GM21423 (cell line): ENCODE measurements around the gene HBG2.
"Not testable (repeated sequence)": the region's sequence is repeated elsewhere in the genome, so short reads cannot be mapped to it uniquely, and the experiment has no call there.

ENCODE experiments used
- ATAC-seq: cut with Tn5 transposase; IDR thresholded peaks from one replicate; pipeline ENCODE4 v1.9.1; 2021; ENCODE audit warnings: mild to moderate bottlenecking, moderate library complexity; ENCODE audit not compliant: unreplicated experiment

The HBG2 gene

GRCh38 chr11:5254646-5255413, at the start of gene HBG2:
HBG2 (minus strand) TSS chr11:5254781; CDS start chr11:5254728, 53 bp downstream.
- ATAC-seq: not testable (repeated sequence)

DNA sequence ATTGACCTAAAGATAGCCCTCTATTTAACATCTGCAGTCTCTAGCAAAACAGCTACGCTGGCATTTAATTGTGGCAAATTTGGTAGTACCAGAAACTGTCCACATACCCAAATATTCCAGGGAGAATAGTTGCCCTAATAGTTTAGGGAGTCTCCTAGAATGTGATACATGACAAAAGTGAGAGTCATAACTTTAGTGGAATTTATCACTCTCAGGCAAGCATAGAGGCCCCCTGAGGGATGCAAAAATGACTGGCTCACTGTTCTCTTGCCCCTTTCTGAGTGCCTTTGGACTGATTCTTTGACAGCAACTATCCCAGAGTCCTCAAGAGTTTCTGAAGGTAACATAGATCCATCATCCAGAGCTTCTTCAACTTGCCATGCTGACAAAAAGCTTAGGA, 49.5 kb upstream of the HBG2 start:
- no peak for ATAC-seq

DNA sequence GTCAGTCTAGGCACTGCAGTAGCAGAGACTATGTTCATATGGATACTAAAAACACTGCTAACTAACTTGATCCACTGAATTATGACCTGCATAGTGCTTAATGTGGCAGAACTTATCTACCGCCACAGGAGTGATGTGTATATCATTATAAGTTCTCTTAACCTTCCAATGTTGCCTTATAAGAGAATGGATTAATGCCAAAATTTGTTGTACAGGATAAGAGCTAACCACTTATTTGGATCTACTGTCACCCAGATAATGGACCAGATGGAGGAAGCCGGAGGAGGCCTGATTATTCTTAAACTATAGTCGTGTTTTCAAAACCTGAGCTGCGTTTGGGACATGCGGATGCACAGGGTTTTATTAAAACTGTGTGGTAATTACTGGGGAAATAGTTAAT, 49.0 kb upstream of the HBG2 start:
- ATAC-seq: no peak

DNA sequence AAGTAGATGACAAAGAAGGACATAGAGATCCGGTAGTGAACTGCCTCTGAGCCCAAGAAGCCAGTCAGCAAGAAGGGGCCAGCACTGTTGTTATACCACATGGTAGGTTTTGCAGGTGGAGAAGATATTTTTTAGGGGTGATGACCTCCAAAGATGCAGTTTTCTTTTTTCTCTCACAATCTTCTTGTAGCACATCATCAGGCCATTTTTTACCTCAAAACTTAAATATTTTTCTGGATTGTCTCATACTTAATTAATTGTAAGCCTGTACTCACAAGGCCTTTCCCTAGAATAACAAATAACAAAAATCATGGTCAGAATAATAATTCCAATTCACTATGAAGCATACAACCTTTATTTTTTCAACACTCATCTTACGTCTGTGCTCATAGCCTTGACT, 47.3 kb upstream of the HBG2 start, which contains the start of gene OR51B4:
OR51B4 (minus strand) TSS at position 101 of the 400 bp plus-strand sequence; CDS start at position 101, 0 bp downstream.
- no peak for ATAC-seq

DNA sequence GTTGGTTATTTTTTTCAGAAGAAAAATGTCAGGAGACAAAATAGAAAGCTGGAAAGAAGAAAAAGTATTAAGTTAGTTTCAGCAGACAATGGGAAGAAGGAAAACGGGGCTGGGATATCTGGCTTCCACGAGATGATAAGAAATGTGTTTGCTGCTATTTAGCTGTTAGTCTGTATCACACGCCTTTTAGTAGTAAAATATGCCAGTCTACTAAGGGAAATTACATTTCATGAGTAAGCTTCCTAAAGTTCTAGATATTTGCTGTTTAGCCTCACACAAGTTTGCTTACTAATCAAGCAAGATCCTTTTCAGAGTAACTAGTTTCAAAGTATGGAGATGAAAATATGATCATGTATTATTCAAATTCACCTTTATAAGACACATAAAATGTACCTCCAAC, 45.7 kb upstream of the HBG2 start:
- no peak for ATAC-seq

- no peak for ATAC-seq
These were observed 43.9 kb upstream of the HBG2 start for GRCh38 chr11:5298451-5298850.

- ATAC-seq: no peak
These were observed 43.2 kb upstream of the HBG2 start for GRCh38 chr11:5297721-5298323.

DNA sequence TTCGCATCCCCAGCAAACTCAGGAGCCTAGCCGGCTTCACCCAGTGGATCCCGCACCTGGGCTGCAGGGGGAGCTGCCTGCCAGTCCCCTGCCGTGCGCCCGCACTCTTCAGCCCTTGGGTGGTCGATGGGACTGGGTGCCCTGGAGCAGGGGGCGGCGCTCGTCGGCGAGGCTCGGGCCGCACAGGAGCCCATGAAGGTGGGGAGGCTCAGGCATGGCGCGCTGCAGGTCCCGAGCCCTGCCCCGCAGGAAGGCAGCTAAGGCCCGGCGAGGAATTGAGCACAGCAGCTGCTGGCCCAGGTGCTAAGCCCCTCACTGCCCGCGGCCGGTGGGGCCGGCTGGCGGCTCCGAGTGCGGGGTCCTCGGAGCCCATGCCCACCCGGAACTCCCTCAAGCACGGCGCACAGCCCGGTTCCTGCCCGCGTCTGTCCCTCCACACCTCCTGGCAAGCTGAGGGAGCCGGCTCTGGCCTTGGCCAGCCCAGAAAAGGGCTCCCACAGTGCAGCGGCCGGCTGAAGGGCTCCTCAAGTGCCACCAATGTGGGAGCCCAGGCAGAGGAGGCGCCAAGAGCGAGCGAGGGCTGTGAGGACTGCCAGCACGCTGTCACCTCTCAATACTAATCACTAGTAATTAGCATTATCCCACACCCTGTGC, 39.9 kb upstream of the HBG2 start:
- not testable (repeated sequence) for ATAC-seq

GRCh38 chr11:5293028-5293427, 38.4 kb upstream of the HBG2 start:
- ATAC-seq: no peak

DNA sequence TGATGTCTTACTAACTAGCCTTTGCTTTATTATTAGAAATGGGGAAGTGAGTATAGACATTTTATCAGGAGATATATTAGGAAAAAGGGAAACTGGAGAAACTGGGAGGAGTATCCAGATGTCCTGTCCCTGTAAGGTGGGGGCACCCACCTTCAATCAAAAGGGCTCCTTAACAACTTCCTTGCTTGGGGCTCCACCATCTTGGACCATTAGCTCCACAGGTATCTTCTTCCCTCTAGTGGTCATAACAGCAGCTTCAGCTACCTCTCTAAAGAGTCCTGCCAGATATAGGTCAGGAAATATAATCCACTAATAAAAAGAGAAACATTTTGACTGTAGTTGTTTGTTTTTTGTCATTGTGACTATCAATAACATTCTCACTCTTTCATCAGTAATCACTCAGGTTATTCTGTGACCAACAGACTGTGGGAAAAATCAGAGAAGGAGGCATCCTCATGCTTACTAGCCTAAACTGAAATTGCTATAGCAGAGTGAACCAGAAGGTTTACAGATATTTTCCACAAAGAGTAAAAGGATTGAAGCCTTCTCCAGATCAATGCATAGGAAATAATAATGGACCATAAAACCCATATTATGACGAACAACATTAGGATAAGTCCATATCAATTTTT, 36.7 kb upstream of the HBG2 start:
- peak; percentile 95 for ATAC-seq

DNA sequence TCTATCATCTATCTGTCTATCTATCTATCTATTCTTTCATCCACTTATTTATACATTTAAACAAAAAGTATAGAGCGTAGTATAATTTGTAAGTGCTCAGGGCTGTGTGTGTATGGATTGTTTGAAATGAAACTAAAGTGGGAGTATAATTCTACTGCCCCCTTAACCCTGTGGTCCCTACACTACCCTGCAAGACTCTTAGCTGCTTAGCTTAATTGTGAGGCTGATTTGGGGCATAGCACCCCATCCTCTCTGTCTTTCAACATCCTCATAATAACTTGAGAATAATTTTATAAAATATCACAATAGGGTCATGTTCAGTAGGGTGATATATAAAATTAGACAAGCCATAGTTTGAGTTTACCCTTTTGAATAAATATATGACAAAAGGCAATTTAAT, 35.5 kb upstream of the HBG2 start:
- no peak for ATAC-seq

DNA sequence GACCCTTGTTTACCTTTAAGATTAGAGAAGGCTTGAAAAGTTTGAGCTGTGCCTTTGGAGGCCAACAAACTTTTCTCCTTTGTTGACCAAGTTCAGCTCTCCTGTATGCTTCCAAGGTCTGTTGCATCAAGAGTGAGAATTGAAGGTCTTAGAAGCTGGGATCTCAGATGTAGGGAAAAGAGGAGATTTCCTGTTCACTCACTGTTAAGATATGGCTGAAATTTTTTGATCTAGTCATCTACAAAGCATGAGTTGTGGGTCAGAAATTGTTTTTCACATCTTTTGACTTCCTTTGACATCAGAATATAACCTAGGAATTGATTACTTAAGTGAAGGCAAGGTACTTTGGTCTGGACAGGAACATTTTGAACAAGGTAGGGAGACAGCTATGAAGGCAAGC, 35.1 kb upstream of the HBG2 start:
- ATAC-seq: no peak

DNA sequence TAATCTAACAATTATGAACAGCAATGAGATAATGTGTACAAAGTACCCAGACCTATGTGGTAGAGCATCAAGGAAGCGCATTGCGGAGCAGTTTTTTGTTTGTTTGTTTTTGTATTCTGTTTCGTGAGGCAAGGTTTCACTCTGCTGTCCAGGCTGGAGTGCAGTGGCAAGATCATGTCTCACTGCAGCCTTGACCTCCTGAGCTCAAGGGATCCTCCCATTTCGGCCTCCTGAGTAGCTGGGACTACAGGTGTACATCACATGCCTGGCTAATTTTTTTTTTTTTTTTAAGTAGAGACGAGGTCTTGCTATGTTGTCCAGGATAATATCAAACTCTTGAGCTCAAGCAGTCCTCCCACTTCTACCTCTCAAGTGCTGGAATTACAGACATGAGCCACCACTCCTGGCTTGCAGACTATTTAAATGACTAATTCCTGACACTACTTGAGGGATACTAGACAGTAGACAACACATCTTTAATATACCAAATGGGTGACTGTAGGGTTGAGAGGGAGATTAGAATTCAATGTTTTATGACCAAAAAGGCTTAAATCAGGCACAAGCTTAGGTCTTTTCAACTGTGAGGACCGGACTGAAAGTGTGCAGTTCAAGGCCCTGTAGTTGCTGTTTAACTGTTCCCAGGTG, 34.4 kb upstream of the HBG2 start:
- ATAC-seq: no peak

- no peak for ATAC-seq
These were observed 33.7 kb upstream of the HBG2 start for GRCh38 chr11:5288108-5288905.

GRCh38 chr11:5286901-5287300, 32.3 kb upstream of the HBG2 start:
- no peak for ATAC-seq

GRCh38 chr11:5286351-5286750, 31.8 kb upstream of the HBG2 start:
- ATAC-seq: no peak

GRCh38 chr11:5285703-5286340, 31.2 kb upstream of the HBG2 start:
- ATAC-seq: no peak

- ATAC-seq: no peak
These were observed 30.1 kb upstream of the HBG2 start for GRCh38 chr11:5284637-5285036.

DNA sequence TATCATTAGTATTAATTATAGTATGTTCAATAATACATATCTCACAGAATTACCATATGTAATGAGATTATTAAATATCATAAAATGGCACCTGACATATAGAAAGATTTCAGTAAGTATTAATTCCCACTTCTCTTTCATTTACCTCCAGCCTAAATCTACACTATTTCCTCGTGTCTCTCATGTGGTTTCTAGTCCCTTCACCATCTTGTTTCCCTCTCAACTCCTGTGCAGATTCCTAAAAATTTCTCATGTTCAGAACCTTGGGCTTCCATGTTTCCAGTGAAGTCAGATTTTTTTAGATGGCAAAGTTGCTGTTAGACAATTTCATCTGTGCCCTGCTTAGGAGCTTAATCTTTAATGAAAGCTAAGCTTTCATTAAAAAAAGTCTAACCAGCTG, 29.3 kb upstream of the HBG2 start:
- no peak for ATAC-seq

GRCh38 chr11:5283086-5283485, 28.5 kb upstream of the HBG2 start:
- ATAC-seq: no peak
